HG02938 (cell line): Measurements from ENCODE around the gene BBX.

Experiments
- ATAC-seq: cut with Tn5 transposase; IDR thresholded peaks from one replicate; pipeline ENCODE4 v1.9.1; 2021; ENCODE audit warnings: mild to moderate bottlenecking, moderate library complexity; ENCODE audit not compliant: unreplicated experiment

The BBX gene

GRCh38 chr3:107795514-107796094, 272.8 kb downstream of the BBX start:
- ATAC-seq, result no peak

GRCh38 chr3:107796791-107797190, 274.0 kb downstream of the BBX start:
- ATAC-seq, result no peak

GRCh38 chr3:107797586-107797985, 274.8 kb downstream of the BBX start:
- ATAC-seq, result no peak

GRCh38 chr3:107798381-107798780, 275.6 kb downstream of the BBX start:
- ATAC-seq, result no peak

- ATAC-seq, result no peak
These were observed 277.9 kb downstream of the BBX start for GRCh38 chr3:107800710-107801109.

GRCh38 chr3:107803170-107803569, 280.4 kb downstream of the BBX start:
- no peak for ATAC-seq

- ATAC-seq, result no peak
These were observed 283.3 kb downstream of the BBX start for GRCh38 chr3:107806021-107806420.

- ATAC-seq, result no peak
These were observed 283.8 kb downstream of the BBX start for GRCh38 chr3:107806536-107806935.

GRCh38 chr3:107810171-107811071, 287.7 kb downstream of the BBX start:
- ATAC-seq, result peak; percentile 60

- no peak for ATAC-seq
These were observed 290.3 kb downstream of the BBX start for GRCh38 chr3:107813026-107813425.

- ATAC-seq, result no peak
These were observed 293.3 kb downstream of the BBX start for GRCh38 chr3:107816107-107816506.

- no peak for ATAC-seq
These were observed 294.3 kb downstream of the BBX start for GRCh38 chr3:107817076-107817475.

GRCh38 chr3:107818025-107818424, 295.3 kb downstream of the BBX start:
- no peak for ATAC-seq

GRCh38 chr3:107819656-107820055, 296.9 kb downstream of the BBX start:
- ATAC-seq, result no peak

- ATAC-seq, result no peak
These were observed 299.5 kb downstream of the BBX start for GRCh38 chr3:107822308-107822707.

GRCh38 chr3:107824822-107825371, 302.1 kb downstream of the BBX start:
- ATAC-seq, result no peak

GRCh38 chr3:107825556-107825955, 302.8 kb downstream of the BBX start:
- no peak for ATAC-seq

- no peak for ATAC-seq
These were observed 304.0 kb downstream of the BBX start for GRCh38 chr3:107826727-107827126.

GRCh38 chr3:107829185-107829584, 306.4 kb downstream of the BBX start:
- ATAC-seq, result no peak

- ATAC-seq, result no peak
These were observed 308.8 kb downstream of the BBX start for GRCh38 chr3:107831590-107831989.

- no peak for ATAC-seq
These were observed 310.3 kb downstream of the BBX start for GRCh38 chr3:107833043-107833442.
